HG03095 (cell line): ENCODE measurements around the gene COBLL1.
"Not testable (repeated sequence)": the region's sequence is repeated elsewhere in the genome, so short reads cannot be mapped to it uniquely, and the experiment has no call there.

Source experiments
- ATAC-seq: cut with Tn5 transposase; IDR thresholded peaks from one replicate; pipeline ENCODE4 v1.9.1; 2021; ENCODE audit warnings: moderate library complexity; ENCODE audit not compliant: unreplicated experiment

The COBLL1 gene, protein sequence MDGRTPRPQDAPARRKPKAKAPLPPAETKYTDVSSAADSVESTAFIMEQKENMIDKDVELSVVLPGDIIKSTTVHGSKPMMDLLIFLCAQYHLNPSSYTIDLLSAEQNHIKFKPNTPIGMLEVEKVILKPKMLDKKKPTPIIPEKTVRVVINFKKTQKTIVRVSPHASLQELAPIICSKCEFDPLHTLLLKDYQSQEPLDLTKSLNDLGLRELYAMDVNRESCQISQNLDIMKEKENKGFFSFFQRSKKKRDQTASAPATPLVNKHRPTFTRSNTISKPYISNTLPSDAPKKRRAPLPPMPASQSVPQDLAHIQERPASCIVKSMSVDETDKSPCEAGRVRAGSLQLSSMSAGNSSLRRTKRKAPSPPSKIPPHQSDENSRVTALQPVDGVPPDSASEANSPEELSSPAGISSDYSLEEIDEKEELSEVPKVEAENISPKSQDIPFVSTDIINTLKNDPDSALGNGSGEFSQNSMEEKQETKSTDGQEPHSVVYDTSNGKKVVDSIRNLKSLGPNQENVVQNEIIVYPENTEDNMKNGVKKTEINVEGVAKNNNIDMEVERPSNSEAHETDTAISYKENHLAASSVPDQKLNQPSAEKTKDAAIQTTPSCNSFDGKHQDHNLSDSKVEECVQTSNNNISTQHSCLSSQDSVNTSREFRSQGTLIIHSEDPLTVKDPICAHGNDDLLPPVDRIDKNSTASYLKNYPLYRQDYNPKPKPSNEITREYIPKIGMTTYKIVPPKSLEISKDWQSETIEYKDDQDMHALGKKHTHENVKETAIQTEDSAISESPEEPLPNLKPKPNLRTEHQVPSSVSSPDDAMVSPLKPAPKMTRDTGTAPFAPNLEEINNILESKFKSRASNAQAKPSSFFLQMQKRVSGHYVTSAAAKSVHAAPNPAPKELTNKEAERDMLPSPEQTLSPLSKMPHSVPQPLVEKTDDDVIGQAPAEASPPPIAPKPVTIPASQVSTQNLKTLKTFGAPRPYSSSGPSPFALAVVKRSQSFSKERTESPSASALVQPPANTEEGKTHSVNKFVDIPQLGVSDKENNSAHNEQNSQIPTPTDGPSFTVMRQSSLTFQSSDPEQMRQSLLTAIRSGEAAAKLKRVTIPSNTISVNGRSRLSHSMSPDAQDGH

DNA sequence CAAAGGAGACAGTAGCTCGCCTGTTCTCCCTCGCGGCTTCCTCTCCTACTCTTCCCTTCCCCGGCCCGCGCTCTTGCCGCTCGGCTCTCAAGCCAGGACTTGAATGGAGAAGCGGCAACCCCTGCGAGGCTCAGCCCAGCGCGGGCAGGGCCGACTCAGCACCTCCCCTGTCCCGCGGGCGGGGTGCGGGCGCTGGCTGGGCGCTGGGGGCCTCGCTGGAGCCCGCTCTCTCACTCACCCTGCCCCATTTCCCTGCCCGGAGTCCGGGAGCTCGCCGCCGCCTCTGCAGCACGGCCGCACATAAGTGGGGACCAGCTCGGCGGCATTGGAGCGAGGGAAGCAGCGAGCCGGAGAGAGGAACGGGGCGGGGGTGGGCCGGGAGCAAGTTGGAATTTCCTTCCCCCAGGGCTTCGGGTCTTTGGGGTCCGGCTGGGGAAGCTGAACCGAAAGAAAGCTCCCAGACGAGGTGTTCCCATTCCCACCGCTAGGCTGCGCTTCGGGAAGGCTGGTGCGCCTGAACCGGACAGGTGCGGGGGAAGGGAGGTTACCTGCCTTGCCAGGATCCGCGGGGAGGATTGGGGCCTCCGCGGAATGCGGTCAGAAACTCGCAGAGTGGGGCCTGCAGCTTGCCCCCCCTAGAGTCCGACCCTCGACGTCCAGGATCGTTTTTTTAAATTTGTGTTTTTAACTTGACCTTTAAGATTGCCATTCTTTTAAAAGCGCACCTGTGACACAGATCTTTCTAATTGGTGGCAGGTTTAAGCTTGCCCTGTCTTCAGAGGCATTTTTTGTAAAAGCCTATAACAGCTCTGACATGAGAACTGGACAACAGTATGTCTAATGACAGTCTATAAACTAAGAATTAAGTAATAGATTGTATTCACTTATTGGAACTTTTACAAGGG lies at the start of gene COBLL1:
COBLL1 (minus strand) TSS at position 105 of the 905 bp plus-strand sequence. CDS start 627 bp downstream, outside the sequence.
- ATAC-seq: peak; percentile 63

DNA sequence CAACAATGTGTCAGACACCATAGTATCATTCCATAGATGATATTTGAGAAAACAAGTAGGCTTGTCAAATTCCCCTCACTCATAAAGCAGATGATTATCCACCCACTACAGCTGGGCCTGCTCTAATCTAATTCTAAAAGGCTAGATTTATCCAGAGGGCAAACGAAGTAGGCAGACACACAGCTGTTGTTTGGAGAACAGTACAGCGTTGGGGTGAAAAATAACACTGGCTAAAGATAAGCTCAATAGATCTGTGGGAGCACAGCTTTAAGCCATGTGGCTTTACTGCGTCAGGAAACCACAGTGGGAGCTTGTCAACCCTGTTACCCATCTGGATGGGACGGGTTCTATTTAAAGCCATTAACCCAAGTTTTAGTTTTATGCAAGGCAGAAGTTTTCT lies 48.9 kb upstream of the COBLL1 start:
- ATAC-seq: no peak

DNA sequence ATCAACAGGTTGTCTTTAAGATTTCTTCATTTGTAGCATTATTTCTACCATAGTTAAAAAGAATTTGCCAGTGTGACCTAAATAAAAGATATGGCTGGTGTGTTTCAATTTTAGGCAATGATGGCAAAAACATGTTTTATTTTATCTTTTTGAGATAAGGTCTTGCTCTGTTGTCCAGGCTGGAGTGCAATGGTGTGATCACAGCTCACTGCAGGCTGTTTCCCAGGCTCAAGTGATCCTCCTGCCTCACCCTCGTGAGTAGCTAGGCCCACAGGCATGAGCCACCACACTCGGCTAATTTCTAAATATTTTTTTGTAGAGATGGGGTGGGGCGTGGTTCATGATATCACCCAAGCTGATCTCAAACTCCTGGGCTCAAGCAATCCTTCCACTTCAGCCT lies 47.0 kb upstream of the COBLL1 start:
- no peak for ATAC-seq

DNA sequence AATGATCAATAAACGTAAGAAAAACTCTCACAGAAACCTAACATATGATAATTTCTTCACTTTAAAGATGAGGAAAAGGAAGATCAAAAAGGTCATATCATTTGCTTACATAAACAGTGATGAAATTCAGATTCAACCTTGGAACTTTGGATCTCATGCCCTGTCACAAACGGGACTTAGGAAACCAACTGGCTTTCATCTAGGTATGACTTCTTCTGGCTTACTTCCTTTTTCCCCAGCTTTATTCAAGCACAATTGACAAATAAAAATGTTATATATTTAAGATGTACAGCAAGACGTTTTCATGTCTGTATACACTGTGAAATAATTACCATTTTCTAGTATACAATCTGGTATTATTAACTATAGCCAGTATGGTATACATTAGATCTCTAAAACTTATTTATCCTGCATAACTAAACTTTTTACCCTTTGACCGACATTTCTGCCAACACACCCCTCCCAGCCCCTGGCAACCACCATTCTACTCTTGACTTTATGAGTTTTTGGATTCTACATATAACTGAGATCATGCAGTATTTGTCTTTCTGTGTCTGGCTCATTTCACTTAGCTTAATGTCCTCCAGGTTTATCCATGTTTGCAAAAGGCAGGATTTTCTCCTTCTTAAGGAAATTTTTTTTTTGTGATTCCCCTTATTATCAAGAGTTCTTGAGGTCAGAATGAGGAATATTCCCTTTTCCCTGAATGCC lies 46.0 kb upstream of the COBLL1 start:
- no peak for ATAC-seq

DNA sequence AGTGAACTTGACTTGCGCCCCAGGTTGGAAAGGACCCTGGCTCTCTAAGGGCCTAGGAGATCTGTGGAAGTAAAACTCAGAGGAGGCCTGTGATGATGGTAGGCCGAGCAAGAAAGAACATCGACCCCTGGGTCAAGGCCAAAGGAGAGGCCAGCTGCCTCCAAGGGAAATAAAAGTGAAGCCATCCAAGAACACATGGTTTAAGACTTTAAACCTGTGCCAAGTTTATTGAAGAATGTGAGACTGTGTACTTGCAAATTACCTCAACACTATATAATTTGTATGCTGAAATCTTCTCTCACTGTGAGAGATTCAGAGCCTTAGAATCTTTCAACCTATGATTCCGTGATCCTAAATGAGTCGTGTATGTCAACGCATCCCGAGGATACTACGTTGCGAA lies 40.7 kb upstream of the COBLL1 start:
- ATAC-seq: no peak

DNA sequence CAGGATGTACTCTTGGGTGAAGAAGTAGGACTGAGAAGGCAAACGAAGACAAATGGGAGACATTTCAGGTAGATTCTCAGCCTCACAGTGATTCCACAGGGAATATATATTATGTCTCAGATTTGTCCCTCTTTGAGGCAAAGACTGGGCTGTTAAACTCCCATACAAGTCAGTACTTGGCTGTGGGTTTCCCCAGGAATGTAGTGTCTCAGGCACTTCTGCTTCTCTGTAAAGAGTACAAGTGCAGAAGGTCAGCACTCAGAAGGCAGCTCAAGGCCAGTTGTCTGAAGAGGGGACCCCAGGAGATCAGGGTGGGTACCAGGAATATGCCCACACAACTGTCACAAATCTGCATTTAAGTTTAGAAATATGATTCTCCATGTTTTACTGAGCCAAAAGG lies 39.9 kb upstream of the COBLL1 start:
- ATAC-seq: no peak

DNA sequence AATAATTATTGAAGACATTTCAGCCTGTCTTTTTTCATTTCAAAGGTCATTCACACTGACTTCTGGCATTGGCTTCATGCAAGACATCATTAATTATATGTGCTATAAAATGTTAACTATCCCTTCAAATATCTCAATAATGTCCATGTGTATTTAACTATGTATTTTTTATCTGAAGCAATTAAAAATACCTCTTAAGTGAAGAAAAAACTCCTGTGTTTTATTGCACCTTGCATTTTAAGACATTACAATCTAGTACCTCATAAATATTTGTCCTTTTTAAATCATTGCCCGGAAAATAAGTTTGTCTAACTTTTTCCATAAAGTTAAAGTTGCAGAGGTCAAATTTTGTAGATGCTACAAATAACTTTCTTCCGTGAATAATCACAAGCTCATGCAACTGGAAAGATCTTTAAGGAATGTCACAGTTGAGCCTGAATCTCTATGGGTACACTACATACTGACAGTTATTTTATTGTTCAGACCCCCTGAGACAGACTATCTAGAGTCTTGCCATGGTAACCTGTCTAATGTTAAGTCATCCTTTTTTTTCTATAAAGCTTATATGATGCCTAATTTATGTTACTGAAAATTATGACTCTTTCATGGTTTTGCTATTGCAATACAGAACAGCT lies 38.4 kb upstream of the COBLL1 start:
- no peak for ATAC-seq

DNA sequence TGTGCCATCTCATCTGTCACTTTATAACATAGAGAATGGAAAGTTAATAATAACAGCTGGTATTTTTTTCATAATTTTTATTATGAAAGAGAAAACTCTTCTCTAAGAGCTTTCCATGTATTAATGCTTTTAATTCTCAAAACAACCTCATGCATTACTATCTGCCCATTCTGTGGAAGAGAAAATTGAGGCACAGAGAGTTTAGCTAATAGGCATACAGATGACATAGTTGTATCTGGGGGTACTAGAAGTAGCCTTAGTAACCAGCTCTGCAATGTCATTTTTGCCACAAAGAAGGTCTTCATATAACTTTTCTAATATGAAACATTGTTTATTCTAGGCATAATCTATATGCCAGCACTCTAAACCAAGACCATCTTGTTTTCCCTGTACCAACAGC lies 36.3 kb upstream of the COBLL1 start:
- ATAC-seq: no peak

DNA sequence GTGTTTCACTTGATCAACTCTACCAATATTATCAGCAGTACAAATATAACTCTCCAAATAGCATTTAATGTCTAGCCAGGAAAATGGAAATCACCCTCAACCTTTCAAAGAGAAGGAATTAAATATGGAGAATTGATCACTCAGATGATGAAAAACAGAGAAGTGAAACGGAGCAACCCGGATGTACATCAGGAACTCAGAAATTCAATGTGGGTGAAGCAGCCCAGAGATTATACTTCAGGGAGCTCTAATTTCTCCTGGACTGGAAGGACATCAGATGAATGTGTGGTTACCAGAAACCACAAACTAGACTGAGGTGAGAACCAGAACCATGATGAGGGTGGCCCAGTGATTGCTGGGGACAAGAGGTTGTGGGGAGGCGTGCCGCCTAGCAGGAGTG lies 35.5 kb upstream of the COBLL1 start:
- ATAC-seq: no peak

DNA sequence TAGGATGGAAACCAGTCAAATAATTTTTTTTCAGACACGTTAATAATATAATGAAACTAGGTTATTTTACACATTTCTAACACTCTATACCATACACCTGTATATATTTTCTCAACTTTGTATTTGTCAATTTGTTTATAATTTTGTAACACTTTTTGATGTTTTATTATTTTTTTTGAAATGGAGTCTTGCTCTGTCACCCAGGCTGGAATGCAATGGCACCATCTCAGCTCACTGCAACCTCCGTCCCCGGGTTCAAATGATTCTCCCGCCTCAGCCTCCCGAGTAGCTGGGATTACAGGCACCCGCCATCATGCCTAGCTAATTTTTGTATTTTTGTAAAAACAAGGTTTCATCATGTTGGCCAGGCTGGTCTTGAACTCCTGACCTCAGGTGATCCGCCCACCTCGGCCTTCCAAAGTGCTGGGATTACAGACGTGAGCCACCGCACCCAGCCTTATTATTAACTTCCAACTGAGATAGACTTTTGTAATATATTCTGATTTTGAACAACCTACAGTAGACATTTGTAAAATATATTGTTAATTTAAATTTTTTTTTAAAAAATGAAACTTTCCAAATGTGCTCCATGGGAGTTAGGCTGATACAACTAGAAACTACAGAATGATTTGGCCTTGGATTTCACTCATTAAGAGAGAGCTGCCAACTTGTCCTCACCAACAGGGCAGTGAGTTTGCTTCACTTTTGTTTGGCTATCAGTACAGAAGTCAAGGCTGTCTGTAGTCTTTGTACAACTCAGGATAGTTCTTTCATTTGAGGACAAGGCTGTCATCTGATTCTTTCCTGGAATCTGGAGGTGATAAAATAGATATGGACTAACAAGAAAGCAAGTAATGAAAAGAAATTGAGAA lies 33.9 kb upstream of the COBLL1 start:
- no peak for ATAC-seq

DNA sequence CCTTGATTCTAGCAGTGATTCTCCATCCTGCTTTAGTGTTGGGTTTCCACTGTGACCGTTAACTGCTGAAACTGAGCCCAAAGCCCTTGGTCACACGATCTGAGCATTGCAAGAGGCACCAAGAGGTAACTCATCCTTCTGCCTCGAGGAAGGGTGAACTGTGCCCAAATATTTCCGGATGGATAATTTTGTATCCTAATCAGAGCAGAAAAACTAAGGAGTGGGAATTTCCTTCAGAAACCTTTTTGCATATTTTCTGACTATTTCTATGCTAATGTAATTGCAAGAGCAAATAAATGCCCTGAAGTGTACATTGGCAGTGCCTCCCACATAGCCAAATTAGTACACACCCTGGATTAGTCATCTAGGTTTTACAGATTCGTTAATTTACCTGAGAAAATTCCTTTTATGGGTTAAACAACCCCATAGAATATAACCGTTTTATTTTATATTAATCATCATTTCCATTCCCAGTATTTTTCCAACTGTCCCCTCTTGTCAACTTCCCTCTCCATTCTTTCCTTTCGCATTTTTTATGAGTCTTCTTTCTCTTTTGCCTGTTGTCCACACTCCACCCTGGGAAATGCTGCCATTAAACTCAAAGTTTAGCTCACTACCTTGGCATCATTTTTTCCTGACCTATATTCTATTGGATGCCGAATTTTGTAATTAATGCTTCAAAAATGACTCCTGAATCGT lies 31.7 kb upstream of the COBLL1 start:
- ATAC-seq: no peak

DNA sequence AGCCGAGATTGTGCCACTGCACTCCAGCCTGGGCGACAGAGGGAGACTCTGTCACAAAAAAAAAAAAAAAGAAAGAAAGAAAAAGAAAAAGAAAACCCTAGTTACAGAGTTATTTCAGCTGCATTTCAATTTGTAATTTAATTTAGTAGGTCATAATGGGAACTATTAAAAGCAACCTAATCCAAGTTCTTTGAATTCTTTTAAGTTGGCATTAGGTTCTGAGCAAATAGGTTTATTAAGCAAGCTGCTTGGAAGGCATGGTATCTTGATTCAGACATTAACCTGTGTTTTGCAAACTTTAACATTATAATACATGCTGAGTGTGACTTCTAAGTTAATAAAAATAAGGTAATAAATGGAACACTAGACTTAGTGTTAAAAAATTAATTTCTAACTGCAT lies 29.8 kb upstream of the COBLL1 start:
- no peak for ATAC-seq

DNA sequence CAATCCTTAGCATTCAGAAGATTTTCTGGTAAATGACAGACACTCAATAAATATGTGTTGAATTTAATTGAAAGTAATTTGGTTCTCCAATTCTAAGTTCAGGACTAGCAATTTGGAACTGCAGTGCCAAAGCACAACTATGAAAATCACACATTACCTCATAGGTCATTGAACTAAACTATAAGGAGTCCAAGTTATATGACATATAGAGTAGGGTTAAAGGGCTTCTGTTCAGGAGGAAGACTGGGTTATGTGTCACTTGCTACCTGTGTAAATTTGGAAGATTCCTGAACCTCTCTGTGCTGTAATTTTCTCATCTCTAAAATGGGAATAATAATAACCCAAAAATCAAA lies 27.8 kb upstream of the COBLL1 start:
- ATAC-seq: no peak

DNA sequence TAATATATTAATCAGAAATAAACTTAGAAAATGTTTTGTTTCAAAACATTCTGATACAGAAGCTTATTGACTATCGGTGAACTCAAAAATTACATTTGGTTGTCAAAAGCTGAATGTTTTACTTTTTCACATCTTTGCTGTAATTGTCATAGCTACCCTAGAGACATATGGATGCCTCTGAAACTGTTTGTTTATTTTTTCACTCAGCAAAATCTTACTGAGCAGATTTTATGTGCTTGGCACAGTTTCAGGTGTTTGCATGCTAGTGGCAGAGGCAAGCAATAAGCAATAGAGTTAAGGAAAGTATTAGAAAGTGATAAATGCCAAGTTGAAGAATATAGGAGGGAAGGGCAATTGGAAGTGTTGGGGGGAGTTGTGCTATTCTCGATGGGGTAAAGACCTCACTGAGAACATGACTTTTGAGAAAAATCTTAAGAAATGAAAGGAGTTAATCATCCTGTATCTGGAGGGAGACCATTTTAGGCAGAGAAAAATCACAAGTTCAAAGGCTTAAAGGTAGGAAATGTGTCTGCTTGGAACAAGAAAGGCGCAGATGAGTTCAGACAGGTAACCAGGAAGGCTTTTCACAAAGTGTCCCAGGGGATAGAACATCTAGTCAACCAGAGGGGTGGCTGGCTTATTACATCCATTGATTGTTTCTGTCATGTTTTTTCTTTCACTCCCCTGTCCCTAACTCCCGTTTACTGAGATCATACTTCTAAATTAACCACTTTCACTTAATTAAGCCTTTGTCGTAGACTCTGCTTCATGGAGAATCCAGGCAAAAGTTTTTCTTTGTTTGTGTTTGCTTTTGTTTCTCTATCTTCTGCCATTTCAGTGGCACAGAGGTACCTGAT lies 27.2 kb upstream of the COBLL1 start:
- no peak for ATAC-seq

DNA sequence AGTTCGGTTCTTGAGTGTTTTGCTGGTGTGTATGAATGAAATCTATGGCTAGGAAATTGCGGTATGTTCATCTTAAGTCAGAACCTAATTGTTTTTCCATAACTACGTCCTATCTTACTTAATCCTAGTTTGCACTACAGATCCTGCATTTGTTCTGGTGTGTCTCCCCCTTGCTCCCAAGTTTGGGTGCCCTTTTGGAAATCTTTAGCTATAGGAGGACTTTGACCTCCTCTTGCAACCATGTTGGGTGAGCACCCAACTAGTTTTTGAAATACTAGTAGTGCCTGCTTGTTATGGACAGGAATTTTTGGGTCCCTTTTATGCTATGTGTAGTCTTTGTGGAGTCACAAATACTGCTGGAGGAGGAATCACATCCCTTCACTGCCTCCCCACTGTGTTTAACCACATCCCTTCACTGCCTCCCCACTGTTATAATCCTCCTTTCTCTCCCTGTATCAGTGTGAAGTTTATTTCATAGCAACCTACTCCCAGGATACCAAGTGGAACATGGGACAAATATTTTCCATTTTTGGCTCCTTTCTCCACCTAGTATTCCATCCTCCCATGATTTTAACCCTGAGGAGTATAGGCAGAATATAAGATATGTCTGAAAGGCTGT lies 26.3 kb upstream of the COBLL1 start:
- ATAC-seq: no peak

DNA sequence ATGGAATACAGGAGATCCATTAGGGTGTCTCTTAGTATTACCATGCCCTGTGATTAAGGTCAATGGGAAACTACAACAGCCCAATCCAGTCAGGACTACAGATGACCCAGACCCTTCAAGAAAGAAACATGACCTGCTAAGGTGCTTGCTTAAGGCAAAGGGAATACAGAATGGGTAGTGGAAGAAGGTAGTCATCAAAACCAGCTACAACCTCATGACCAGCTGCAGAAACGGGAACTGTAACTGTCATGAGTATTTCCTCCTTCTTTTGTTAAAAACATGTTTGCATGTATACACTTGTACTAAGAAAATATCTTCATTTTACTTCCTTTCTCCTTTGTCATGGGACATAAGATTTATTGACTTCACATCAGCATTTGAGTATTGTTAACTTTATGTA lies 24.8 kb upstream of the COBLL1 start:
- not testable (repeated sequence) for ATAC-seq

DNA sequence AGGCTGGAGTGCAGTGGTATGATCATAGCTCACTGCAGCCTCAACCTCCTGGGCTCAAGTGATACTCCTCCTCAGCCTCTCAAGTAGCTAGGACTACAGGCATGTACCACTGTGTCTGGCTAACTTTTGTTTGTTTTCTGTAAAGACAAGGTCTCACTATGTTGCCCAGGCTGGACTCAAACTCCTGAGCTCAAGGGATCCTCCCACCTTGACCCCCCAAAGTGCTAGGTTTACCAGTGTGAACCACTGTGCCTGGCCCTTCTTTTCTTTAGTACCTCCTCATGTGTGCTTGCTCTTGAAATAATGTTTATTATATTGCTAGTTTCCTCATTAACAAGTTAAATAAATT lies 19.0 kb upstream of the COBLL1 start:
- no peak for ATAC-seq
